Right ventricle myocardium superior (tissue), 1 donor: ENCODE data around the gene TAS1R1. TPM values are rescaled to one million over a fixed set of nuclear protein-coding genes. Genes with fewer than 3 reads are reported as not detected.

Experiments
- ATAC-seq: fragments of 200-7000 bp; cut with Tn5 transposase; one replicate; pipeline ENCODE4 v1.9.1; 2020; ENCODE audit warnings: mild to moderate bottlenecking; ENCODE audit not compliant: poor library complexity
- DNase-seq: peaks from one replicate; pipeline ENCODE4 v3.0.0-alpha.2; 2020
- intact Hi-C: fragments of 100-400 bp; cut with DNase I; formaldehyde crosslinking; loops from one replicate; pipeline ENCODE4 v1.11.2; 2022
- total RNA-seq: library from RNA; stranded (reverse); fragmentation: NEBNext Ultra II Directional; extraction: Animal tissue kit (Norgen Biotek cat#: 25700); gene quantifications from one replicate; pipeline ENCODE4 v1.2.1, GENCODE V29; 2021
- donor health status: DM: no; HTN: yes; CAD: no; lungs with severe emphysema.

The TAS1R1 gene
- total RNA-seq, 1 donor from 2014 or later = not detected

DNA sequence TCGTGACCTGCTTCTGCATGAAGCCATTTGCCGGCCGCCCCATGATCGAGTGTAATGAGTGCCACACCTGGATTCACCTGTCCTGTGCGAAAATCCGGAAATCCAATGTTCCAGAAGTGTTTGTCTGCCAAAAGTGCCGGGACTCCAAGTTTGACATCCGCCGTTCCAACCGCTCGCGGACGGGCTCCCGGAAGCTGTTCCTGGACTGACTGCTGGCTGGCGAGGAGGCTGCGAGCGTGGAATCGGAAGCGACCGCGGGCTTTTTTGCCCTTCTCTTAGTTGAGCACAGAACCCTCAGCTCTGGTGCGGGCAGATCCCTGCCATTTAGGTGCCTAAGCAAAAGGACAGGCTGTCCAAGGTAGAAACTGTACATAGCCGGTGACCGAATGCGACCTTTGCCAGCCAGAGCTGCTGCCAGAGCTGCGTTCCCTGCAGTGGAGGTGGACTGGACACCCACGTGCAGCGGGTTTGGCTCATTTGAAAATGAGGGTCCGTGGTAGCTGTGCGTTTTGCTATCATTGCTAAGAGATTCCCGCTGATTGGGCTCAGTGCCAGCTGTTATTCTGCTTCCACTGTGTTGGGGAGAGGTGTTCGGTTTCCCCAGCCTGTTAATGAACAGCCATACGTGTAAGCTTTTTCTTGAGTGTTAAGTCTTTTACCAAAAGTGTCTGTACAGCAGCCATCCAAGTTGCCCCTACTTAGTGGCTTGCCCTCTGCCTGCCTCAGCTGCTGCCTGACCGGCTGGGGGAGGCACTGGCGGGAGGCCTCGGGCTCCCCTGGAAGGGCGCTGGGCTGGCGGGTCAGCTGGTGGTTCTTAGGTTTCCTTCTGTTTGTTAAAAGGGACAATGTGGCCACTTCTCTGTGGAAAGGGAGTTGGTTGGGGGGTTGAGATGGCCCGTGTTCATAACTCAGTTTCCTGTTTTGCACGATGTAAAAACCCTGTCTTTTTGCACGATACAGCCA, 66.6 kb downstream of the TAS1R1 start:
- intact Hi-C loops = no loop called here
- DNase-seq (no peak), ATAC-seq (no peak)

DNA sequence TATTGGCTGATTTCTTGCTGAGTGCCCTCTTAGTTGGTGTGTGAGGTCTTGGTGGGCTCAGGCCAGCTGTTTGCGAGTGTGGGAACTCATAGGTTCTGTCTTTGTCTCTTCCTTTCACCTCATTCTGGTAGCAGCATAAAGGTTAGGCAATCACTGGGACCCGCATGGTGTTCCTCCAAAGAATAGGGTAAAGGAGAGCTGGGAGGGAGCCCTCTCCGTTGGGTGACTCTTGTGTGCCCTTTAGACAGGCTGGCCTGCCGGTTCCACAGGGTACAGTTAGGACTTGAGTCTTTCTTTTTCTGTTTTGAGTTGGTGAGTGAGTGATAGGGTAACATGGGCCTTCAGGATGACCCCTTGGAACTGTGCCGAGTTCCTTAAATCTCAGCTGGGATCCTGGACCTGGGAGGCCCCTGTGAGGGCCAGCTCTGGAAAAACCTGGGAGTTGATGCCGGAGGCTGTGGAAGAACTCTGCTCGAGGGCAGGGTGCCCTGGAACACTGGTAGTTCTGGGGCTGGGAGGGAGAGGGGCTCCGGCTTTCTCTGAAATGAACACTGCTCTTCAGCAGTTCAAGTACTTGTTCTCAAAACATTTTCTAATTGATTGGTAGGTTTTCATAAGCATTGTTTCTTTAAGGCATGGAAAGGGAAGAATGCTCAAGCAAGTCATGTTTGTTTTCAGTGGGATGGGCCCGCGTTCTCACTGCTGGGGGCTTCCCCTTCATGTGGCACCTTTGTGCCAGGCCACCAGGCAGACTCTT, 67.5 kb downstream of the TAS1R1 start:
- intact Hi-C loops = no loop called here
- ATAC-seq (no peak), DNase-seq (no peak)

DNA sequence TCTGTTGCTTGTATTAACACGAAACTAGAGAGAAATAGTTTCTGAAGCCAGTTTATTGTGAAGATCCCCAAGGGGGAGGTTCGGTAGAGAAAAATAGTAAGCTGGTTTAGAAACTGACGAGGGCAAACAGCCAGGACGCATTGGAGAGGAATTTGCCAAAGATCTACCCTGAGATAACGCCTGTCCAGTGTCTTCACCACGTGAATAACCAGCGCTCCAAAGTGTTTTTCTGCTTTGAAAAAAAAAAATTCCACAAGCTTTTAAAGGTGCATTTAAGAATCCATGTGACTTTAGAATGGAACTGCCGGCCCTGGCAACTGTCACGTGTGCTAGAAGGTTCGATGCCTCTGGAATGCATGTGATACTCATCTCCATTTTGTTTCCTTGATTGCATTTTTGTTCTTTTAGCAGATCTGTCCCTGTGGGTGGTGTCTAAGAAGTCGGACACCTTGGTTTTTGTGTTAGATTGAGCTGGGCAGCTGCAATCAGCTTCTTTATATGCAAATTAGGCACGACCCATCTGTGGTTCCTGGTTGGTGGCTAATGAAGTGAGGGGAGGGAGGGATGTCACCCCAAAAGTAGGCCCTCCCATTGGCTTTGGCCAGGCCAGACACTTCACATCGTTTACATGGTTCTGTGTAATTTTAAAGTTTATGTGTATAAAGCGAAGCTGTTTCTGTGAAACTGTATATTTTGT, 68.3 kb downstream of the TAS1R1 start:
- no peak for DNase-seq
- intact Hi-C loops = no loop called here

DNA sequence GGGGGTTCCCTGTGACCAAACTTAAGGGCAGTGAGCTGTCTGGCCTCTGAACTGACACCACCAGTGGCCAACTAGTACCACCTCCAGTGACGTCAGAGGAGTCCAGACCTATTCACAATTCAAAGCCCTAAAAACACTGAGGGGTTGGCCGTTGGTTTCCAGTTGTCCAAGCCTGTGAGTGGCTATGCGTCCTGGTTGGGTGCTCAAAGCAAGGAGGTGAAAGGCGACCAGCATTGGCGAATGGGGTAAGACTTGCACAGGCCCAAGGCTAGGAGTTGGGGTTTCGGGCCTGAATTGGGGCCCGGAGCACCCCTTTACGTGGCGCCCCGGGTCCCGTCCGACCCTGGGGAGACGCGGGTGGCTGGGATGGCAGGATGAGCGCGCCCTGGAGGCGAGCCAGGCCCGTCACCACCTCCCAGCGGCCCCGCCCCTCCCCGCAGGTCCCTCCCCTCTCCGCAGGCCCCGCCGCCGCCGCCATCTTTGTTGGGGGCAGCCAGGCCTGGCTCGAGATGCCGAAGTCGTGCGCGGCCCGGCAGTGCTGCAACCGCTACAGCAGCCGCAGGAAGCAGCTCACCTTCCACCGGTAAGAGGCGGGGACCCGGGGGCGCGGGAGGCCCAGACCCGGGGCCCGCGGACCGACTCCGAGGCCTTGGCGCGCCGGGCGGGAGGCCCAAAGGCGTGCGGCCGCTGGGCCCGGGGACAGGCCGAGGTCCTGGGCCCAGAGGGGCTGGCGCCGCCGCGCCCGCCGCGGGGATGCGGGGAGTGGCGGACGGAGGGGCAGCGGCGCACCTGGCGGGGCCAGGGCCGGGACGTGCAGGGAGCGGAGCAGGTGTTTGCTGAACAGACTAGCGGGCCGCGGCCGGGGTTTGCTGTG, 69.8 kb downstream of the TAS1R1 start, which contains the start of gene THAP3:
THAP3 (plus strand) TSS at position 159 of the 874 bp plus-strand sequence; CDS start at position 510, 351 bp downstream.
- intact Hi-C loops = no loop called here
- peak; percentile 96 for ATAC-seq
- peak; percentile 93 for DNase-seq

More for the DNA sequence above, 68.3 kb downstream of the TAS1R1 start:
- no peak for ATAC-seq

DNA sequence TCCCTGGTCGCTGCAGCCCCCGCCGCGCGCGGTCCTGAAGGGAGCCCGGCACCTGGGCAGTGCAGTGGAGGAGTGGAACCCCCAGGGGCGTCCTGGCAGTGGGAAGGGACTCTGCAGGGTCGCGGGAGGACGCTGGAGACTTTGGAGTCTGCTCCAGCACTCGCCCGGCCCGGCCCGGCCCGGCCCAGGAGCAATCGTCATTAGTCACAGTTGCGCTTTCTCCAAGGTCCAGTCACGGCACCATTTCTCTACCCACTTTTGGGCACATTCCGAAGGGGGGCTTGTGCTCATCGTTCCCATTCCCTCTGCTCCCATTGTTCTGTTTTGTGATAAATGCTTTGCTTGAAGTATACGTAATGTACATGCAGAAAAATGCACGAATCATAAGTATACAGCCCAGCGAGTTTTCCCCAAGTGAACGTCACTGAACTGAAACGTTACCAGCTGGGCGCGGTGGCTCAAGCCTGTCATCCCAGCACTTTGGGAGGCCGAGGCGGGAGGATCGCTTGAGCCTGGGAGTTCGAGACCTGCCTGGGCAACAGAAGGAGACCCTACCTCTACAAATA, 70.6 kb downstream of the TAS1R1 start:
- intact Hi-C loops = no loop called here
- ATAC-seq = peak; percentile 26
- DNase-seq = no peak

DNA sequence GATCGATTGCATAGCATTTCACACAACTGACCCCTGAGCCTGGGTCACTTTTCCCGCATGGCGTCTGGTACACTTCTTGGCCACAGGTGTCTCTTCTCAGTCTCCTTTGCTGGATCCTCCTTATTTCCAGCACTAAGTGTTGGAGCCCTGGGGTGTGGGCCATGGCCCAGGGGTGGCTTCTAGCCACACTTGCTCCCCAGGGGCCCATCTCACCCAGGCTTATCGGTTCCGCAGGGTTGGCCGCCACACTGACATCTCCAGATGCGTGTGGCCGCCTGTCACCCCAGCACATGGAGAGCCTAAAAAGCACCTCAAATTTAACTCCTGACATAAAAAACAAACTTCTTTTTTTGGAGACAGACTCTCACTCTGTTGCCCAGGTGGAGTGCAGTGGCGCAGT, 71.9 kb downstream of the TAS1R1 start:
- DNase-seq (no peak), ATAC-seq (no peak)
- intact Hi-C loops = no loop called here

DNA sequence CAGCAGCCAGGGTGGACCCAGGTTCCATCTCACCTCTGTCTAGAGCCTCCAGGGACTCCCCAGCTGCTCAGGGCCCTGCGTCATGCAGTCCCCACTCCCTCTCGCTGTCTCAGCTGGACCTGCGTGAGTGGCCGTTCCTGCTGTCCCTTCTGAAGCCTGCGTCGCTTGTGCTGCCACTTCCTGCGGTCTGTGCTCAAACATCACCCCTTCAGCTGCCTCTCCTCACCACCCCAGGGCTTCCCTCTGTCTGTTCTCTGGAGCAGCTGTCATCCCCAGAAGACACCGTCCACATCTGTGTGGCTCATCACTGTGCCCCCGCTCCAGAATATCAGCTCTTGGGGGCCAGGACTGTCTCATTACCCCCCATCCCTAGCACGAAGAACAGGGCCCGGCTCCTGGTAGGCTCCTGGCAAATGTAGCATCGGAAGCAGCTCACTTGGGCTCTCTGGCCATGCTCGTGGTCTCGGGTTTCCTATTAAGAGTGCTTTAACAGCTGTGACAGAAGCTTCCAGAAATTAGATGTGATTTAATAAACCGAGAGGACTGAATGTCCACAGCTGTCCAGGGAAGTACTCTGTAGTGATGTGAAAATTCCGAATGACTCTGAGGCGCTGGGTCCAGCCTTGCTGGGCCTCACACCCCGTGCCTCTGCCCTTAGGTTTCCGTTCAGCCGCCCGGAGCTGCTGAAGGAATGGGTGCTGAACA, 72.9 kb downstream of the TAS1R1 start:
- DNase-seq (no peak), ATAC-seq (no peak)
- intact Hi-C loops = no loop called here

DNA sequence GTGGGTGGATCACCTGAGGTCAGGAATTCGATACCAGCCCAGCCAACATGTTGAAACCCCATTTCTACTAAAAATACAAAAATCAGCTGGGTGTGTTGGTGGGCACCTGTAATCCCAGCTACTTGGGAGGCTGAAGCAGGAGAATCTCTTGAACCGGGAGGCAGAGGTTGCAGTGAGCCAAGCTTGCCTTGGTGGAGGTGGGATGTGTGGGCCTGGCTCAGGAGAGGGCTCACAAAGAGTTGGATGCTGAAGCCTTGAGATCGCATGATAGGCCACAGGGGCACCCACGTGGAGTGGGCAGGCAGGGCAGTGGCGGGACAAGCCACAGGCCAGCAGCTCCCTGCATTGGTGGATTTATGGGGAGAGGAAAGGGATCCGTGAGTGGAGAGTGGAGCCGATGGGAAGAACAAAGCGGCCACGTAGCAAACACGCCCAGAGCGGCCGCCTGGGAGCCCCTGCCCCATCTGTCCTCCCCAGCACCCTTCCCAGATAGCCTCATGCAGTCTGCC, 73.9 kb downstream of the TAS1R1 start:
- intact Hi-C loops = no loop called here
- no peak for ATAC-seq

More for the DNA sequence above, 73.9 kb downstream of the TAS1R1 start:
- DNase-seq = no peak

Other genes with a start within 250 kb of the TAS1R1 start
- gene ACOT7, start 161.5 kb upstream of the TAS1R1 start, total RNA-seq = 8.5 TPM
- not detected for gene HES2, start 135.4 kb upstream of the TAS1R1 start, total RNA-seq
- 0.56 TPM for gene ESPN, start 130.5 kb upstream of the TAS1R1 start, total RNA-seq
- 13.7 TPM for gene TNFRSF25, start 89.1 kb upstream of the TAS1R1 start, total RNA-seq
- 16.8 TPM for gene PLEKHG5, start 63.6 kb upstream of the TAS1R1 start, total RNA-seq
- gene NOL9, start 794 bp upstream of the TAS1R1 start, total RNA-seq = 10.9 TPM
- 11.7 TPM for gene ZBTB48, start 24.7 kb downstream of the TAS1R1 start, total RNA-seq
- 111 TPM for gene KLHL21, start 47.6 kb downstream of the TAS1R1 start, total RNA-seq
- 8.6 TPM for gene PHF13, start 58.4 kb downstream of the TAS1R1 start, total RNA-seq
- gene THAP3, start 69.6 kb downstream of the TAS1R1 start, total RNA-seq = 11.5 TPM
- 74.0 TPM for gene DNAJC11, start 146.5 kb downstream of the TAS1R1 start, total RNA-seq
- gene CAMTA1, start 230.1 kb downstream of the TAS1R1 start, total RNA-seq = 153 TPM